ENCODE measurements around the gene TWSG1.

Gene TWSG1

DNA sequence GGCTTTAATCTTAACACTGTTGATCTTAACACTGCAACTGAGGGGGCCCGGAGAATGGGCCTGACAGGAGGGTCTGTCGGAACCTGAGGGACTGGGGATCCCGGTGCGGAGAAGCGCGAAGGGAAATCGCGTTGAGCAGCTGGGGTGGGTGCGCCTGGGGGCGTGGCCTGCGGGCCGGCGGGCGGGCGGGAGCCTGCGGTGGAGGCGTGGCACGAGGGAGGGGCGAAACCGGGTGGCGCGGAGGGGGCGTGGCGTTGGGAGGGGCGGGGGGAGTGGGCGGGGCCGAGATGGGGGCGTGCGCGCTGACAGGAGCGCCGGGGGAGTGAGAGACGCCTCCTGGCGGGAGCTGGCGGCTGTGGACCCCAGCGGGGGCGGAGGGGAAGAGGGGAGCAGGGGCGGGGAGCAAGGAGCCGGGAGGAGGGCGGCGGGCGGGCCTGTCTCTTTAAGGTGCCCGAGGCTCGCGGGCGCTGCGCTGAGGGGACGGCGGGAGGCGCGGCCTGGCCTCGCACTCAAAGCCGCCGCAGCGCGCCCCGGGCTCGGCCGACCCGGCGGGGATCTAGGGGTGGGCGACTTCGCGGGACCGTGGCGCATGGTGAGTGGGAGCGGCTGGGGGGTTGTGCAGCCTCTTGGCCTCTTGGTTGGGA lies at the start of gene TWSG1:
Gene TWSG1, plus strand, starts transcription at position 445 of the 644 bp plus-strand sequence. CDS start 2,457 bp downstream, outside the sequence.
- peak; percentile 92 to 93 for DNase-seq (ENCODE audit: low read depth in 2 of 2)

- DNase-seq (ENCODE audit: low read depth in 2 of 2), result no peak
Observed at GRCh38 chr18:9285604-9286003, 49.0 kb upstream of the TWSG1 start.

DNA sequence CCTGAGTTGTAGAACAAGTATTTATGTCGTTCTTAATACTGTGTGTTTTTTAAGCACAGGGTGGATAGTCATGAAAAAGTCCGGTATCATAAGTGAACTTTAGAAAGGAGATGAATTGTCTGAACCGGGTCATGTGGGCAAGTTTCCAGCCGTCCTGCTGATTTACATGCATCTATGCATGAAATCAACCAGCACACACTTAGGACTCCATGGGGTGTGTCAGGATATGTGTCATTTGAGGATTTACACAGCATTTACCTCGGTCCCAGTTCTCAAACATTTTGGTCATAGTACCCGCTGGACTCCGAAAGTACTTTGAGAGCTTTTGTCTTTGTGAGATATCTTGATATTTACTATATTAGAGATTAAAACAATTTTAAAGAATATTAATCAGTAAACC lies 47.5 kb upstream of the TWSG1 start:
- no peak for DNase-seq (ENCODE audit: low read depth in 2 of 2)

DNA sequence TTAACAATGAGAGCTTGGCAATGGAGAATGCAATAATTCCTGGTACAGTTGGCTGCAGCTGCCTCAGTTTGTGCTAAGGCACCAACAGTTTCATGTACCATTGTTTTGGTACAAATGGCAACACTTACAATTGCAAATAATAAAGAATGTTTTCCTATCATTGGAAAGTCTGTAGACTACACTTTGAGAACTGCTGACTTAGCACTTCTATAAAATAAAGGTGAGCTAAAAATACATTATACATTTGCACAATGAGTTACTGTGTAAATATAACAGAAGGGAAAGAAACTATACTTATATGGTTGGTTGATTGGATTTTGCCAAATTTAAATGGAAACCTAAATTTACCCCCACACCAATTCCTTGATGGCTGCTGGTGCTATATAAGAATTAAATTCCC lies 44.9 kb upstream of the TWSG1 start:
- no peak for DNase-seq (ENCODE audit: low read depth in 2 of 2)

DNA sequence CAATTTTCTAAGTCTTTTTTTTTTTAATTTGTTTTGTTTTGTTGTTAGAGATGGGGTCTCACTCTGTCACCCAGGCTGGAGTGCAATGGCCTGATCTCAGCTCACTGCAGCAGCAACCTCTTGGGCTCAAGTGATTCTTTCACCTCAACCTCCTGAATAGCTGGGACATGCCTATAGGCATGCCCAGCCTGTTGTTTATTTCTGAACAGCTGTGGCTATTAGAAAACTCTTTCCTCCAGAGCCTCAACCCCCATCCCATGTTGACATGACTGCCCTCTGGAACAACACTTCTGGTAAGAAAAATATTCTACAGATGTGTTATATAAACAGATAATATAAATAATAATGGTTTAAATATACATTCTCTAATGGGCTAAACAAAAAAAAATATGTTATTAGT lies 44.4 kb upstream of the TWSG1 start:
- DNase-seq (ENCODE audit: low read depth in 2 of 2), result no peak

DNA sequence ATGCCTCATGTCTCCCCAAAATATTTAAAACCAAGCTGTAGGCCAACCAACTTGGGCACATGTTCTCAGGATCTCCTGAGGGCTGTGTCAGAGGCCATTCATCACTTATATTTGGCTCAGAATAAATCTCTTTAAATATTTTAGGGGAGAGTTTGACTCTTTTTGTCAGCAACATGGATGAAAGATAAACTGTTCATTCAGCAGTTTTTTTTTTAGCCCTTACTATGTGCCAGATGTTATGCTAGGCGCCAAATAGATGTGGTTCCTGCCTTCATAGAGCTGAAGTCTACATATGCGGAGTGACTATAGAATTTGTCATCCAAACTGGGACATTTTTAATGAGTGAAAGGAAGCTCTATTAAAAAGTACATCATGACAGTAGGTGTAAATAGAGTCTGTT lies 42.5 kb upstream of the TWSG1 start:
- no peak for DNase-seq (ENCODE audit: low read depth in 2 of 2)

DNA sequence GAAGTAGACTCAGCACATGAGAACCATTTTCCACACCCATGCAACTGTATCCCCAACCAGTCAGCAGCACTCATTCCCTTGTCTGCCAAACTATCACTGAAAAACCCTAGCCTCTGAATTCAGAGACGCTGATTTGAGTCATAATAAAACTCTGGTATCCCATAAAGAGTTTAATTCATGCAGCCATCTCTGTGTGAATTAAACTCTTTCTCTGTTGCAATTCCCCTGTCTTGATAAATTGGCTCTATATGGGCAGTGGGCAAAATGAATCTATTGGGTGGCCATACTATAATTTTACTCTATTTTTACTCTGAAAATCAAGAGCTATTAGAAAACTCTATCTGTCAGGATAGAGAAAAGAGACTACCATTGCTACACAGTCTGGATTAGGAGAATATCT lies 40.6 kb upstream of the TWSG1 start:
- no peak for DNase-seq (ENCODE audit: low read depth in 2 of 2)

- DNase-seq (ENCODE audit: low read depth in 2 of 2), result no peak
Observed at GRCh38 chr18:9296233-9297006, 38.2 kb upstream of the TWSG1 start.

- DNase-seq (ENCODE audit: low read depth in 2 of 2), result no peak
Observed at GRCh38 chr18:9297007-9297393, 37.6 kb upstream of the TWSG1 start.

- no peak for DNase-seq (ENCODE audit: low read depth in 2 of 2)
Observed at GRCh38 chr18:9304388-9305070, 30.0 kb upstream of the TWSG1 start.

- no peak for DNase-seq (ENCODE audit: low read depth in 2 of 2)
Observed at GRCh38 chr18:9319333-9319732, 15.2 kb upstream of the TWSG1 start.

DNA sequence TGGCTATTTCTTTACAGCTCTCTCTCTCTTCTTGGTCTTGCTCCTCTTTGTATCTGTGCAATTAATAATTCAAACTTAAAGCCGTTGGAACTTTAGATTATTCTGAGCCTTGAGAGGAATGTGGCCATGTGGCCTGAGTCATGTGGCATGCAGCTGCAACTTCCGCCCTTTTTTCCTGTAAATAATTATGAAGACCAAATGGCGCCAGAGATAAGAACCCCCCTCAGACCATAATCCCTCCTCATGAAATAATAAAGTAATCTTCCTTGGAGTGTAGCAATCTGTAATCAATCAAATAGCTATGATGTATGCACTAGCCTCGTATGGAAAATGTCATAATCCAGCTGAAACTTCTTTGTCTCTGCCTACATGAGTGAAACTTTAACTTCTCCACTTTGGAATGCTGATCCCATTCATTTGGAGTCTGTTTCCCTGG lies 13.5 kb upstream of the TWSG1 start:
- no peak for DNase-seq (ENCODE audit: low read depth in 2 of 2)

- DNase-seq (ENCODE audit: low read depth in 2 of 2), result no peak
Observed at GRCh38 chr18:9321736-9322135, 12.8 kb upstream of the TWSG1 start.

DNA sequence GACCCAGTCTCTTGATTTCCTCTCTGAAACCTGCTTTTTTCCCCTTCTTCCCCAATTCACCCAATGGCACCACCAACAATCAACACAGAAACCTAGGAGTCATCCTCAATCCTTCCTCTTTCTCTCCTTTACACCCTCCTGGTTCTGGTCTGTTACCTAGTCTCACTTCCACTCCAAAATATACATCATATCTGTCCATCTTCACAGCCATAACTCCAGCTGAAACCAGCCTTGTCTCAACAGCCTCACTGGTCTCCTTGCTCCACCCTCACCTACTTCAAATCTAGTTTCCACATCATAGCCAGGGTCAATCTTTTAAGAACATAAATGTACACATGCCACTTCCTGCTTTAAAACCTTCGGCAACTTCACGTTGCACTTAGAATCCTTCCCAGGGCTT lies 11.8 kb upstream of the TWSG1 start:
- no peak for DNase-seq (ENCODE audit: low read depth in 2 of 2)

DNA sequence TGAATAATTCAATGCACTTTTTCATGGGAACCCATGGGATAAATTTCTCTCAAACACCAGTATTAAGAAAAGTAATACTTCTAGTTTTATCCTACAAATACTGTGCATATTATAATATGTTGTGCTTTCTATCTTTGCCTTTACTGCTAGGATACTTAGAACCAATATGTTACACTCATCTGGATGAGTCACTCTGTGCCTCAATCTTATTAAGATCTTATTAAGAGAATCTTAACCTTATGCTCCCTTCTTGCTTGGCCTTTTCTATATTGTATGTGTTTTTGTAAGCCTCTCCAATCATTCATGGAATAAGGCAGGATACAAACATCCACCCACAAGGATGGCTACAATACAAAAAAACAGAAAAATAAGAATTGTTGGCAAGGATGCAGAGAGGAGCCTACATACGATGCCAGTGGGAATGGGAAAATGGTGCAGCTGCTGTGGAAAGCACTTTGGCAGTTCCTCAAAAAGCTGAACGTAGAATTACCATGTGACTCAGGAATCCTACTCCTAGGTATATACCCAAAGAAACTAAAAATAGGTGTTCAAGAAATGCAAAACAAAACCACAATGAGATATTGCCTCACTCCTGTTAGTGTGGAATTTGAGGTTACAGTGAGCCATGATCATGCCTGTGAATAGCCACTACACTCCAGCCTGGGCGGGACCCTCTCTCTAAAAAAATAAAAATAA lies 10.7 kb upstream of the TWSG1 start:
- no peak for DNase-seq (ENCODE audit: low read depth in 2 of 2)

DNA sequence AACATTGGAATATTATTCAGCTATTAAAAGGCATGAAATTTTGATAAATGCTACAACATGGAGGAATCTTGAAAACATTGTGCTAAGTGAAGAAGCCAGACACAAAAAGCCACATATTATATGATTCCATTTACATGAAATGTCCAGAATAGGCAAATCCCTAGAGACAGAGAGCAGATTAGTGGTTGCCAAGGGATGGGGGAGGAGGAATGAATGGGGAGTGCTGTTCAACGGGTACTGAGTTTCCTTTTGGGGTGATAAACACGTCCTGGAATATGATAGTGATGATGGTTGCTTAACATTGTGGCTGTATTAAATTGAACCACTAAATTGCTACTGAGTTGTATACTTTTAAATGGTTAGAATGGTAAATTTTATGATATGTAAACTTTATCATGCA lies 8.9 kb upstream of the TWSG1 start:
- DNase-seq (ENCODE audit: low read depth in 2 of 2), result no peak

DNA sequence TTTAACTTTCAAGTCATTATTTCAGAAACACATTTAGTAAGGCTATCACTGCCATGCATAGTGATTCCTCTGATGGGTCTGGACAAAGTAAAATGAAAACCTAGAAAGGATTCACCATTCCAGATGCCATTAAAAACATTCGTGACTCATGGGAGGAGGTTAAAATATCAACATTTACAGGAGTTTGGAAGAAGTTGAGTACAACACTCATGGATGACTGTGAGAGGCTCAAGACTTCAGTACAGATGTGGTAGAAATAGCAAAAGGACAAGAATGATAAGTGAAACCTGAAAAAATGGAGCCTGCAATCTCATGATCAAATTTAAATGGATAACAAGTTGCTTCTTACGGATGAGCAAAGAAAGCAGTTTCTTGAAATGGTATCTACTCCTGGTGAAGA lies 5.8 kb upstream of the TWSG1 start:
- DNase-seq (ENCODE audit: low read depth in 2 of 2), result no peak

GRCh38 chr18:9329471-9329870 lies 5.1 kb upstream of the TWSG1 start:
- DNase-seq (ENCODE audit: low read depth in 2 of 2), result no peak

- DNase-seq (ENCODE audit: low read depth in 2 of 2), result no peak
Observed at GRCh38 chr18:9330419-9330818, 4.2 kb upstream of the TWSG1 start.

DNA sequence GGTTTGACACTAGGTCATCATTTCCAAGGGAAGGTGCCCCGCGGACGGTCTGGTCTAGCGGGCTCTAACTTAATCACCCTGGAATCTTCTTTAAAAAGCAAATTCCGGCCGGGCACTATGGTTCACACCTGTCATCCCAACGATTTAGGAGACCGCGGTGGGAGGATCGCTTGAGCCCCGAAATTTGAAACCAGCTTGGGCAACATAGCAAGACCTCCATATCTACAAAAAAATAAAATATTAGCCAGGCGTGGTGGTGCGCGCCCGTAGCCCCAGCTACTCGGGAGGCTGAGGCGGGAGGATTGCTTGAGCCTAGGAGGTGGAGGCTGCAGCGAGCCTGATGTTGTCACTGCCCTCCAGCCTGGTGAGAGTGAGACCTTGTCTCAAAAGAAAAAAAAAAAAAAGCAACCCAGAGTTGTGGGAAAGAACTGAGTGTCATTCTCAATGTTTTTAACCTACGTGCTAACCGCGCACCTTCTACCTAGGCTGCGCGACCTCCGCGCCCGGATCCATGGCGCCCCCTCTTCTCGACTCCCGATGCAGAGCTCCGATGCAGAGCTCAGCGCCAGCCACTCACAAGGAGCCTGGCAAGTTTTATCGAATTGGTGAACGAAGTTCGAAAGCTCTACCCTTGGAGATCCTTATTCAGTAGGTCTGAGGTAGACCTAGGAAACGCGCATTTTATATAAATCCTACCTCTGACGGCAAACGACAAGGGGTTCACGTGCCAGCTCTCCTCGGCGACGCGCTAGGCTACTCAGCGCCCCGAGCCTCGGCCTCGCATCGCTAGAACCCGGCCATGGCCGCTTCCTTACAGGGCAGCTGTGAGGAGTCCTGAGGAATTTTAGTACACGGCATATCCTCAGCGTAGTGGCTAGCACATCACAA lies 888 bp upstream of the TWSG1 start:
- DNase-seq (ENCODE audit: low read depth in 2 of 2), result peak in 1 of 2 donors; percentile 10

DNA sequence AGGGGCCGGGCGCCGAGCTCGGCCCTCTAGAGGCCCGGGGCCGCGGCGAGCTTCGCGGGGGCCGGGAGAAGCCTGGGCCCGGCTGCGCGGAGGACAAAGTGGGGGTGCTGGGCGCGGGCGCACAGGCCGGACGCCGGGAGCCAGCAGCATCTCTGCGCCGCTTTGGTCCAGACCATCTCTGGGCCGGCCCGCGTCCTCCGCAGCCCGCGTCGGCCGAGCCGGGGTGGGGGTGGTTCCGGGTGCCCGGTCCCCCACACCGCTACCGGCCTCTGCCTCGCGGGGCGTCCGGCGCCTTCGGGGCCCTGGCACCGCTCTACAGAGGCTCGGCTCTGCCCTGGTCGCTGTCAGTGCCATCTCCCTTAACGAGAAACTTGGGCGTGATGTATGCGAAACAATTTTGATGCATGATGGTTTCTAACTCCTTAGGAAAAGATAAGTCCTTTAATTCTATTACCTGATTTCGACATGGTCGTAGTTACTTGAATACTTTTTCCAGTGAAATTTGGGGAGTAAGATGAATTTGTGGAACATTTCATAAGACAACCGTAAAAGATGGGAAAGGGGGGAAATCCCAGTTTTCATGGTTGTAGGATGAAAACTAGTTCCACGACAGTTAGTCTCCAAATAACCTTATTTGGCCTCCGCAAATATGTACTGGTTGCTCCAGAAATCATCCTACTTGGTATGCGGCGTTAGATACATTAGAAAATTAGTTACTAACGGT lies 562 bp downstream of the TWSG1 start:
- peak; percentile 2 to 25 for DNase-seq (ENCODE audit: low read depth in 2 of 2)

Measured in stimulated activated CD4-positive, alpha-beta T cell treated with anti-CD3 and anti-CD28 coated beads, Interleukin-1b, Interleukin-23, amount 100 ng/mL, for 4 hours (primary cell).